ENCODE data around the gene HPCAL1.

Gene HPCAL1

GRCh38 chr2:10338270-10339188, 35.8 kb downstream of the HPCAL1 start:
- DNase-seq, result no peak

DNA sequence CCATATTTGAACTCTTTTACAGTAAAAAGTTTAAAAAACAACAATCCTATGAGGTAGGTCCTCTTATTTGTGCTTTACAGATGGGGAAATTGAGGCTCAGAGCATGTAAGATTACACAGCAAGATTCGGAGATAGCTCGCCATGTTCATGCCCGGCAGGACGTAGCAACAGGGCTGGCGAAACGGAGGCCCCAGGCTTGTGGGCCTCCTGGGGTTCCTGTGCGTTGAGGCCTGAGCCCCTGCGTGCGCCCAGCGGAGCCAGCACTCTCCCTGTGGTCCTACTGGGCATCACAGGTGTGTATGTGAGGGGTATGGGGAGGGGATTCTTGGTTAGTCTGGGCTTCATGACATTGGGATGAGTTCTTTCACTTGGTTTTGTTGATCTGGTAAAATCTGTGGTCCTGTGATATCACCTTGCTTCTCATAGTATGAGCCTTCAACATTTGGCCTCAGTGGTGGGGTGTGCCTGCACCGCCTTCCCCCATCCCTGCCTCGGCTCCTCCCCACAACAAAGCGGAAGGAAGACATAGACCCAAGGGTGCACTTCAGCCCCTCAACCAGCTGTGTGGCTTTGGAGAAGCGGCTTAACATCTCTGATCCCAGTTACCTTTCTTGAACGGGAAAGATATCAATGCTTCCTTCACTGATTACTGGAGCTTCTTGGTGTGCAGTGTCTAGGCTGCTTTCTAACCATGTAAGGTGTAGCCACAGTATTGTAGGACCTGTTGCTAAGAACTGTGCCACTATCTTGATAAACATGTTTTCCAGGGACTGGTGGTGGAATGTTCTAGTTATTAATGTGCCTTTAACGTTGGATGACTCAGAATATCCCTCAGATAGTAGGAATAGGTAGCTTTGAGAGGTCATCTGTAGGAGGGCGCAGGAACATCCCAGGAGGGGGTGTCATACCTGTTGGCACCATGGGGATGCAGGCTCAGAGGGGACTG, 37.2 kb downstream of the HPCAL1 start:
- no peak for DNase-seq

- DNase-seq, result no peak
Measured at GRCh38 chr2:10340593-10340975, 37.9 kb downstream of the HPCAL1 start.

DNA sequence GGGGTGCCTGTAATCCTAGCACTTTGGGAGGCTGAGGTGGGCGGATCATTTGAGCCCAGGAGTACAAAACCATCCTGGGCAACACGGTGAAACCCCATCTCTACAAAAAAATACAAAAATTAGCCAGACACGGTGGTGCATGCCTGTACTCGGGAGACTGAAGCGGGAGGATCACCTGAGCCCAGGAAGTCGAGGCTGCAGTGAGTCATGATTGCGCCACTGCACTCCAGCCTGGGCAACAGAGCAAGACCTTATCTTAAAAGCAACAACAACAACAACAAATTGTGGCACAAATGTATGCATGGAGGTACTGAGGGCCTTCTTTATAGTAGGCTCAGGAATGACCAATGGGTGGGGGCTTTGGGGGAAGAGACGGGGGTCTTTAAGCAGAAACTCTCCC, 38.5 kb downstream of the HPCAL1 start:
- no peak for DNase-seq

- DNase-seq, result no peak
Measured at GRCh38 chr2:10342245-10342951, 39.7 kb downstream of the HPCAL1 start.

DNA sequence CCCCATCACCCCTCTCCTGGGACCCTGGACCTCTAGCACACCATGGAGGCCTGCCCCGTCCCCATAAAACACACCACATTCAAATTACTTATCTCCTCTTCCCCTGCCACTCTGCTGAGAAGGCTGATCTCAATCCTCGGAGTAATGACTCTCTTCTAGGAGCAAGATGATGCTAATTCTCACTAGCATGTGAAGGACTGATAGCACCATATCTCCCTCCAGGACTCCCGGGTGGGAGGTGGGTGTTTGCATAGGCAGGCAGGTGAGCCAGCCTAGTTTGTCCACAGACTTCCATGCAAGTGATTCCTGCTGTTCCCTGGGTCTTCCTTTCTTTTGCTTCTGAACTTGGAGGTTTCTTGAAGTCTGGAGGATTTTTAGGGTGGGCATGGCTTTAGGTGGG, 40.5 kb downstream of the HPCAL1 start:
- DNase-seq, result no peak

GRCh38 chr2:10343658-10344057, 41.0 kb downstream of the HPCAL1 start:
- DNase-seq, result no peak

- no peak for DNase-seq
Measured at GRCh38 chr2:10344105-10345066, 41.7 kb downstream of the HPCAL1 start.

GRCh38 chr2:10345126-10345525, 42.4 kb downstream of the HPCAL1 start:
- DNase-seq, result no peak

DNA sequence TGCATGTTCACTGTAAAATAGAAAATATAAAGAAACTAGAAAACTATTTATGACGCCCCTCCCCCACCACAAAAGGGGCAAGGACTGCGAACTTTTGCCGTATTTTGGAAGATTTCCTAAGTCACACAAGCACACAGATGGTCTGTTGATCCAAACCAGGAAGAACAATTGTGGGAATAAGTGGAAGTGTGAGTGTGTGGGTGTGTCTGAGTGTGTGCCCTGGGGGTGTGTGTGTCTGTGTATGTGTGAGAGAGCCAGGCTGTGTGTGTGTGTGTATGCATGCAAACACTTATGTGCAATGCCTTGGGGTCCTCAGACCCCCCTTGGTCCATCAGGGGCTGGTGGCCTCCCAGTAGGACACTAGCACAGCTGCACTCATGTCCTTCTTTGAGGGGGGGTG, 43.1 kb downstream of the HPCAL1 start:
- no peak for DNase-seq

DNA sequence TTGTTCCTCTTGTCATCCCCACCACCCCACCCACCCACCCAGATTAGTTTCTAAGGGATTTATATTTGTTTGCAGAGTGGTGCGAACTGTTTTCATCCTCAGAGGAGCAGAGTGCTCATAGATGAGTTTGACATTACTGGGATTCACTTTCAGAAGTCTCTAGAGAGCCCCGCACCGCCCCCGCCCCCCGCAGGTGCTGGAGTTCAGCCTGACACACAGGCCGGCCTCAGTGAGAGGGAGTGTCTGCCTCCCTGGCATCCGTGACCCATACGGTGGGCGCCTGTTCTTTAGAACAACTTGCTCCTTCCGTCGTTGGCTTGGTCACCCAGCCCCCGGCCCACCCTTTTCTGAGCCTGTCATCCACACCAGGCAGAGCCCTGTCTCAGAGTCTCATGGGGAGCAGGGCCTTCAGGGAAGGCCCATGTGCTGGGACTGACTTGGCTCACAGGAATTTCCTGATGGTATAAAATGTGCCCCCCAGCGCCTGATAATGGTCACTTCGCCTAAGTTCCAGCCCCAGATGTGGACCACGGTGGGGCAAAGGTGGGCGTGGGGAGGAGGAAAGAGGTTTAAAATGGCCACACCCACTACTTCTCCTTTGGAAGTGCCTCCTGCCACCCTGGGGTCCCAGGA, 44.3 kb downstream of the HPCAL1 start:
- no peak for DNase-seq

GRCh38 chr2:10347562-10347948, 44.9 kb downstream of the HPCAL1 start:
- no peak for DNase-seq

- DNase-seq, result no peak
Measured at GRCh38 chr2:10348891-10349290, 46.2 kb downstream of the HPCAL1 start.

GRCh38 chr2:10350761-10351160, 48.1 kb downstream of the HPCAL1 start:
- DNase-seq, result no peak

- DNase-seq, result no peak
Measured at GRCh38 chr2:10352361-10352760, 49.7 kb downstream of the HPCAL1 start.

GRCh38 chr2:10352972-10353371, 50.3 kb downstream of the HPCAL1 start:
- DNase-seq, result no peak

DNA sequence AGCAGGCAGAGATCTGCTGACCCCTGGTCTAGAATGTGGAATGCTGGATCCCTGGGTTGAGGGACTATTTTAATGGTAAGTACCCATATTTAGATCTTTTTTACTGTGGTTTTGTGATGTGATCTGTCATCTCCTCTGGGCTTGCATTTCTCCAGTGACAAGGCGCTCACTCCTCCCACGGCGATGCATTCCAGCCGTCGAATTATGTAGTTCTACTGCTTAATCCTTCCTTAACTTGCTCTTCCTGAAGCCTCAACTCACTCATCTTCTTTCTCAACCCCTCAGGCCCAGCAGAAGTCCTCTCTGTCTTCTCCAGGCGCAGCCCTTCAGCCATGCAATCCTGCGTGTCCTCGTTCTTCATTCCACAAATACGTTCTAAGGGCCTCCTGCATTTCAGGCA, 51.2 kb downstream of the HPCAL1 start:
- DNase-seq, result no peak

- DNase-seq, result no peak
Measured at GRCh38 chr2:10354399-10354798, 51.7 kb downstream of the HPCAL1 start.

DNA sequence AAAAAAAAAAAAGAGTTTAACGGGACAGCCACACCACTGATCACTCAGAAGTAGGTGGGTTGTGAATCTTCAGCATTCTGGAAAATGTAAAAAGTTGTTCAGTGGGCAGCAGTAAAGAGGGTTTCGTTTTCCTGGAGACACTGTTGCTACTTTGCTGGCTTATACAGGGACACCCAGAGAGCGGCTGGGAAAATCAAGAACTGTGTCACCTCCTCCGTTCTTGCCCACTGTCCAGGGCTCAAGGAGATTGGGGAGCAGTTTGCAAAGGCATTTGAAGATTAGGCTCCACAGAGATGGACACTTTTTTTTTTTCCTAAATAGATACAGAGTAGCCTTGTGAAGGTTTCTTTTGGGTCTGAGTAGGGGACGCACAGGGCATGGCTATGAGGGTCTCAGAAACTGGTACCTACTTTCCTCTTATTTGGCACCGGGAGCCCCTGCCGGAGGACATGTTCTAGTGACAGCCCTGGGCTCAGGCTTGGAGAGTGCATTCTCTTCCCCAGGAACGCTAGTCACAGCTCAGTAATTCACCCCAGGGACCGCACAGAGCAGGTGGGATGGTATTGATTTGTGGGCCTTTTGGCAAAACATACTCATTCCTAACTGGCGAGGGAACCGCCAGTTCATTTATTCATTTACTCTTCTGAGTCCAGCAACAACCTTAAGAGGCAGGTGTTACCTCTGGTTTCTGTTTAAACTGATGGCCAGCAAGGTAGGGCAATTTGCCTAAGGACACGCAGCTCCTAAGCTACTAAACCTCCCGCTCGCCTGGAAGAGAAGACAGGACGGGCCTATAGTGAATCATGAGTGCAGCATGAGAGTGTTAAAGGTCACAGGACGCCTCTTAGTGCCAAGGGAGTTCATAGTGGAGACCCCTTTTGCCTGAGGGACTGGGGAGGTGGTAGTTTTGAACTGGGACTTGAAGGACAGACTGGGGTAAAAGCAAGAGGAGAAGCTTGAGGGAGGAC, 53.1 kb downstream of the HPCAL1 start:
- no peak for DNase-seq

DNA sequence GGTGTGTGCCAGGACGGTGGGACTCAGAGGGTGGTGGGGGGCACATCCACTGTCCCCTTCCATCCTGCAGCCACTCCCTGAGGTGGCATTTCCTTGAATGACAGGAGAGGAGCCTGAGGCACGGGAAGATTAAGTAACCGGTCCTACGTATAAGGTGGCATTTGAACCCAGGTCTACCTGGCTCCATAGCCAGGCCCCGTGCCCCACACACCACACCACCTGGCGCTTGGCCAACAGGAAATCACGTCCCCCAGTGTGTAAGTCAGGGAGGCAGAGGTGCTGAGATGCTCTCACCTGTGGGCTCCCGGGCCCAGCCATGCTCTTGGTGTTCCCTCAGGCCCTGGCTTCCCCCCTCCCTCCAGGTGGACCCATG, 53.7 kb downstream of the HPCAL1 start:
- no peak for DNase-seq
